HL-60 (cell line): ENCODE data around the gene PTPRG.

Experiments
- DNase-seq, 2 experiments: peaks; one replicate each; pipeline ENCODE4 v3.0.0-alpha.2; 2010 to 2020; ENCODE audit warnings: low read depth in 1 of 2, low spot score in 1 of 2
- H3K27ac ChIP-seq: fragments of 250-450 bp; sonication (Bioruptor Pico); replicated peaks from 2 replicates; pipeline ENCODE4 v1.5.1; 2020; ENCODE audit warnings: mild to moderate bottlenecking, moderate library complexity
- H3K27me3 ChIP-seq: fragments of 250-450 bp; sonication (Bioruptor Pico); 2 replicates; pipeline ENCODE4 v1.5.1; 2021; ENCODE audit warnings: mild to moderate bottlenecking, moderate library complexity; ENCODE audit not compliant: insufficient read depth, poor library complexity, severe bottlenecking
- H3K4me3 ChIP-seq: replicated peaks from 2 replicates; pipeline ENCODE4 v1.5.1; 2011; ENCODE audit warnings: mild to moderate bottlenecking, control low read depth, low read length; ENCODE audit not compliant: insufficient read depth
- GABPA ChIP-seq: IDR thresholded peaks from 2 replicates; pipeline ENCODE4 v1.6.1; 2012; ENCODE audit warnings: low read depth
- POLR2AphosphoS5 ChIP-seq: IDR thresholded peaks from 2 replicates; pipeline ENCODE4 v1.6.1; 2012; ENCODE audit warnings: low read depth
- SPI1 ChIP-seq: IDR thresholded peaks from 2 replicates; pipeline ENCODE4 v1.6.1; 2012; ENCODE audit warnings: low read depth, mild to moderate bottlenecking, borderline replicate concordance
- TF ChIP-seq, protein P1 (sequence below): IDR thresholded peaks from 2 replicates; pipeline ENCODE4 v1.6.1; 2012; ENCODE audit warnings: low read depth; ENCODE audit not compliant: insufficient replicate concordance
- TF ChIP-seq, protein P2 (sequence below): IDR thresholded peaks from one replicate; pipeline ENCODE4 v1.5.1; 2011; ENCODE audit warnings: low read length, control low read depth, inconsistent platforms; ENCODE audit not compliant: insufficient read depth

Gene PTPRG

DNA sequence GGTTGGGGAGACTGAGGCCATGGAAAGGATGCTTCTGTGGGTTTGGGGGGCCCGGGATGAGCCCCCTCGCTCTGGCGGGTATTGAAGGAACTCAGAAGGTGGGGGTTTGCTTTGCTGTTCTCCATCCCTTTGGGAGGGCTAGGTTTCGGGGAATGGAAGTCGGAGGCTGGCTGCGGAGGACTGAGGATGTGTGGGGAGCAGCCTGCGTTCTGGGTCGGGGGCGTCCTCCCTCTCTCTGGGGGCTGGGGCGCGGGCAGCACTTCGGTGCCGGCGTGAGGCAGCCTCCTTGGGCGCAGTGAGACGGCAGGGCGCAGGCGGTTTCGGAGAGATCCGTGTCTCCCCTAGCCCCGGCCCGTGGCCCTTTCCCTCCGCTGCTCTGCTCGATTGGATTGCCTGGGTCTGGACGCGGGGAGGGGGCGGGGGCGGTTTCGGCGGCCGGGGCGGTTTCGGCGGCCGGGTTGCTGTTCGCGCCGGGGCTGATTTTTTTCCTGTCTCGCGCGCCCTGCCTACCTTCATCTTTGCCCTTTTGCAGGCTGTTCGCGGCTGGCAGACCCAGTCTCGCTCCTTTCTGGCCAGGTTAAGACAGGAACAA lies 1.4 kb downstream of the PTPRG start:
- TF ChIP-seq, protein P1, sequence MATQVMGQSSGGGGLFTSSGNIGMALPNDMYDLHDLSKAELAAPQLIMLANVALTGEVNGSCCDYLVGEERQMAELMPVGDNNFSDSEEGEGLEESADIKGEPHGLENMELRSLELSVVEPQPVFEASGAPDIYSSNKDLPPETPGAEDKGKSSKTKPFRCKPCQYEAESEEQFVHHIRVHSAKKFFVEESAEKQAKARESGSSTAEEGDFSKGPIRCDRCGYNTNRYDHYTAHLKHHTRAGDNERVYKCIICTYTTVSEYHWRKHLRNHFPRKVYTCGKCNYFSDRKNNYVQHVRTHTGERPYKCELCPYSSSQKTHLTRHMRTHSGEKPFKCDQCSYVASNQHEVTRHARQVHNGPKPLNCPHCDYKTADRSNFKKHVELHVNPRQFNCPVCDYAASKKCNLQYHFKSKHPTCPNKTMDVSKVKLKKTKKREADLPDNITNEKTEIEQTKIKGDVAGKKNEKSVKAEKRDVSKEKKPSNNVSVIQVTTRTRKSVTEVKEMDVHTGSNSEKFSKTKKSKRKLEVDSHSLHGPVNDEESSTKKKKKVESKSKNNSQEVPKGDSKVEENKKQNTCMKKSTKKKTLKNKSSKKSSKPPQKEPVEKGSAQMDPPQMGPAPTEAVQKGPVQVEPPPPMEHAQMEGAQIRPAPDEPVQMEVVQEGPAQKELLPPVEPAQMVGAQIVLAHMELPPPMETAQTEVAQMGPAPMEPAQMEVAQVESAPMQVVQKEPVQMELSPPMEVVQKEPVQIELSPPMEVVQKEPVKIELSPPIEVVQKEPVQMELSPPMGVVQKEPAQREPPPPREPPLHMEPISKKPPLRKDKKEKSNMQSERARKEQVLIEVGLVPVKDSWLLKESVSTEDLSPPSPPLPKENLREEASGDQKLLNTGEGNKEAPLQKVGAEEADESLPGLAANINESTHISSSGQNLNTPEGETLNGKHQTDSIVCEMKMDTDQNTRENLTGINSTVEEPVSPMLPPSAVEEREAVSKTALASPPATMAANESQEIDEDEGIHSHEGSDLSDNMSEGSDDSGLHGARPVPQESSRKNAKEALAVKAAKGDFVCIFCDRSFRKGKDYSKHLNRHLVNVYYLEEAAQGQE = no peak
- TF ChIP-seq POLR2AphosphoS5 (no peak), SPI1 (no peak), GABPA (no peak)
- TF ChIP-seq, protein P2, sequence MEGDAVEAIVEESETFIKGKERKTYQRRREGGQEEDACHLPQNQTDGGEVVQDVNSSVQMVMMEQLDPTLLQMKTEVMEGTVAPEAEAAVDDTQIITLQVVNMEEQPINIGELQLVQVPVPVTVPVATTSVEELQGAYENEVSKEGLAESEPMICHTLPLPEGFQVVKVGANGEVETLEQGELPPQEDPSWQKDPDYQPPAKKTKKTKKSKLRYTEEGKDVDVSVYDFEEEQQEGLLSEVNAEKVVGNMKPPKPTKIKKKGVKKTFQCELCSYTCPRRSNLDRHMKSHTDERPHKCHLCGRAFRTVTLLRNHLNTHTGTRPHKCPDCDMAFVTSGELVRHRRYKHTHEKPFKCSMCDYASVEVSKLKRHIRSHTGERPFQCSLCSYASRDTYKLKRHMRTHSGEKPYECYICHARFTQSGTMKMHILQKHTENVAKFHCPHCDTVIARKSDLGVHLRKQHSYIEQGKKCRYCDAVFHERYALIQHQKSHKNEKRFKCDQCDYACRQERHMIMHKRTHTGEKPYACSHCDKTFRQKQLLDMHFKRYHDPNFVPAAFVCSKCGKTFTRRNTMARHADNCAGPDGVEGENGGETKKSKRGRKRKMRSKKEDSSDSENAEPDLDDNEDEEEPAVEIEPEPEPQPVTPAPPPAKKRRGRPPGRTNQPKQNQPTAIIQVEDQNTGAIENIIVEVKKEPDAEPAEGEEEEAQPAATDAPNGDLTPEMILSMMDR = no peak
- DNase-seq = no peak
- H3K4me3 ChIP-seq = no peak overlapping the region
- peaks cover 56% of the 10 kb centered on the region for H3K27me3 ChIP-seq
- no peak overlapping the region for H3K27ac ChIP-seq

DNA sequence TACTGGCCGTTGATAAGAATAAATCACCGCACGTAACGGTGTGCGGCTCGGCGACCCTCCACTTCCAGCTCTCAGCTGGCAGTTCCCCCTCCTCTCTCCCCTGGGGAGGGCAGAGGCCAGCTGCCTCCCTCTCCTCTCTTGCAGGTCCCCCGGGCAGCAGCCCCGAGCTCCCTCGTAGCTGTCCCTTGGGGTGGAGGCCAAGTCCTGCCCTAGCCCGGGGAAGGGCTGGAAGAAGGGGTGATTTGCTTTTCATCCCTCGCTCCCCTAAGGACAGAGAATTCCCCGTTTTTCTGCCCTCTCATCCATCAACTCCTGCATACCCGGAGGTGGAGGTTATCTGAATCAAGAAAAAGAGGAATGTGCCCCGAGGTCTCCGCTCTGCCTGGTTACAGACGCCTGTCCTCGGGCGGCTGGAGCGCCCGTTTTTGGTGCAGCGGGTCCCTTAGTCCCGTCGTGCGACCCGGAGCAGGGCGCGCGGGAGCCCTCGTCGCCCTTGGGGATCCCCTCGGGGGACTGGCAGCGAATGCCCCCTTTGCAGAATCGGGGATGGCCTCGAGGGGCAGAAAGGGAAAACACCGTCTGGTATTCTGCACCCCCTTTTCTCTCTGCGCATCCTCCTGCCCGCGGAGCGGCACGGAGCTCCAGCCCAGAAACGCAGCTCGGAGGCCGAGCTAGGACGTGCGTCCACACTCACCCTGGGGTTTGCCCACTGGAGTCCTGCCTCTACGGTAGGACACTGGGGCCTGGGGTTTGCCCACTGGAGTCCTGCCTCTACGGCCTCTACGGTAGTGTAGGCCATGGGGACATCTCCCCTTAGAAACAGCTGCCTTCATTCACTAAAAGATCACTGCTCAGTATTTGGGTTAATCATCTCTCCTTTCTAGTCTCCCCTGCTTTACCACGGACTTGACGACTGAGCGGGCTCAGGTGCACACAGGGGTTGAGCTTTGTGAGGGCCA lies 2.2 kb downstream of the PTPRG start:
- H3K27me3 ChIP-seq = peaks cover 56% of the 10 kb centered on the region

DNA sequence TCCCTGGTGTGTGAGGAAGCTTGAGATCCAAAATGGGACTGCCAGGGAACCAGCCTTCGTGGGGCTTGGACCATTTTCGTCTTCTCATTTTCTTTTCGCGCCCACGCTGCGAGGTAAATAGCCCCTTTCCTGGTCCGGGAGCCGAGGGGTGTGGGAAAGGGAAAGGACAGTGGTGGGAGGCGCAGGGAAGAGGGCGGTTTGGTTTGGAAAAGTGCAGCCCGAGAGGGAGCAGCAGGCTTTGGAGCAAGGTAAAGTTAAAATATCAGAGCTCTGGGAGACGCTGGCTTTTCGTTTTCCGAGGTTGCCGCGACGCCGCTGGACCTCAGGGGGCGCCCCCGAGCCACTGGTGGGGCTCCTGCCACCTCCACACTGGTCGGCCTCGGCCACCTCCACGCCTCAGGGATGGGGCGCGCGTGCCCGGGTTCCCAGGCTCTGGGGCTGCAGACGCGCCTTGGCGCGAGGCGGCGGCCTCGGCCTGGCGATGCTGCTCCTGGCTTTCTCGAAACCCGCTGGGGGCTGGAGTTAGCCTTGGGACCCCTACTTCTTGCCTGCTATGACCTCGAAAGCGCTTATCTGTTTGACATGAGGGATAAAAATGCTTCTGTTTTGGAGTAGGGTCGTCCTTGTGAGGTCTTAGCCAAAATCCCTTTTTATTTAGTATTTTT lies 3.2 kb downstream of the PTPRG start:
- TF ChIP-seq, protein P2 = no peak
- no peak for TF ChIP-seq GABPA
- TF ChIP-seq SPI1 = no peak
- TF ChIP-seq, protein P1 = no peak
- TF ChIP-seq POLR2AphosphoS5 = no peak
- DNase-seq = no peak
- Histone ChIP-seq H3K27ac (no peak overlapping the region), H3K27me3 (peaks cover 50% of the 10 kb centered on the region), H3K4me3 (no peak overlapping the region)

More for the DNA sequence above, 2.2 kb downstream of the PTPRG start:
- no peak overlapping the region for H3K4me3 ChIP-seq
- no peak for DNase-seq
- no peak overlapping the region for H3K27ac ChIP-seq
- no peak for TF ChIP-seq GABPA
- TF ChIP-seq, protein P1 = no peak
- TF ChIP-seq, protein P2 = no peak
- no peak for TF ChIP-seq SPI1
- no peak for TF ChIP-seq POLR2AphosphoS5
